ENCODE results near the gene MAPK8.

The MAPK8 gene

DNA sequence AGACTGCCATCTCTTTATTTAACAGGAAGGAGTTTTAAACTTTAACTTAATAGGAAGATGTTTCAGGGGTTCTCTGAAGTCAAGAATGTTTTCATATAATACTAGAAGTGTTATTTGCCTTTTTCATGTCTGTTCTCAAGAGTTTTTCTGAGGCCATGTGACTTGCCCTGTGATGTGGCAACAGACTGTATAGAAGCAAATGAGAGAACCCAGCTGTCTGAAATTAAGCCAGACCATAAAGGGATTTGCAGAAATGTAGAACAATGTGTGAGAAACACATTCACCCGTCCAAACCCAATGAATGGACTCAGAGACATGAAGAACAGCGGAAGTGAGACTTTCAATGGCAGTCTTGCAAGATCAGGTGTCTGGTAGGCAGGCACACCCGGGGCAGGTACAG, 23.8 kb downstream of the MAPK8 start:
- in situ Hi-C loops (cut with MboI; ENCODE audit: low sequenced_read_pairs, unreplicated experiment), result no loop called here
- no peak for DNase-seq (ENCODE audit: low spot score)
- no peak for TF ChIP-seq CTCF (IDR thresholded peaks at IDR 0.05; ENCODE audit: borderline replicate concordance, control extremely low read depth, extremely low read depth, insufficient read depth, missing control alignments)

- no peak for DNase-seq (ENCODE audit: low spot score)
- no peak for TF ChIP-seq CTCF (IDR thresholded peaks at IDR 0.05; ENCODE audit: borderline replicate concordance, control extremely low read depth, extremely low read depth, insufficient read depth, missing control alignments)
- in situ Hi-C loops (cut with MboI; ENCODE audit: low sequenced_read_pairs, unreplicated experiment), result no loop called here
These were observed 25.0 kb downstream of the MAPK8 start for GRCh38 chr10:48331436-48331835.

- no peak for TF ChIP-seq CTCF (IDR thresholded peaks at IDR 0.05; ENCODE audit: borderline replicate concordance, control extremely low read depth, extremely low read depth, insufficient read depth, missing control alignments)
- in situ Hi-C loops (cut with MboI; ENCODE audit: low sequenced_read_pairs, unreplicated experiment), result no loop called here
- no peak for DNase-seq (ENCODE audit: low spot score)
These were observed 25.8 kb downstream of the MAPK8 start for GRCh38 chr10:48332166-48332870.

- no peak for DNase-seq (ENCODE audit: low spot score)
- in situ Hi-C loops (cut with MboI; ENCODE audit: low sequenced_read_pairs, unreplicated experiment), result no loop called here
- TF ChIP-seq CTCF (IDR thresholded peaks at IDR 0.05; ENCODE audit: borderline replicate concordance, control extremely low read depth, extremely low read depth, insufficient read depth, missing control alignments), result no peak
These were observed 26.4 kb downstream of the MAPK8 start for GRCh38 chr10:48332871-48333216.

- no peak for TF ChIP-seq CTCF (IDR thresholded peaks at IDR 0.05; ENCODE audit: borderline replicate concordance, control extremely low read depth, extremely low read depth, insufficient read depth, missing control alignments)
- in situ Hi-C loops (cut with MboI; ENCODE audit: low sequenced_read_pairs, unreplicated experiment), result no loop called here
These were observed 27.4 kb downstream of the MAPK8 start for GRCh38 chr10:48333856-48334255.

GRCh38 chr10:48335788-48336187, 29.3 kb downstream of the MAPK8 start:
- TF ChIP-seq CTCF (IDR thresholded peaks at IDR 0.05; ENCODE audit: borderline replicate concordance, control extremely low read depth, extremely low read depth, insufficient read depth, missing control alignments), result no peak
- in situ Hi-C loops (cut with MboI; ENCODE audit: low sequenced_read_pairs, unreplicated experiment), result no loop called here
- no peak for DNase-seq (ENCODE audit: low spot score)

More at GRCh38 chr10:48333856-48334255, 27.4 kb downstream of the MAPK8 start:
- DNase-seq (ENCODE audit: low spot score), result no peak
